ENCODE data around the gene ZNF280D. TPM values are rescaled to one million over a fixed set of nuclear protein-coding genes. Genes with fewer than 3 reads are reported as not detected.

Gene ZNF280D
- total and polyA plus RNA-seq, 3 donors from 2014 or later = 12.6 to 50.2 (median 48.6) TPM

- DNase-seq = no peak
- Histone ChIP-seq H3K27ac (no peak overlapping the region), H3K4me3 (no peak overlapping the region), H3K9me3 (no peaks in the 10 kb centered on the region), H3K36me3 (ENCODE audit: low read depth, missing control alignments) (no peaks in the 10 kb centered on the region), H3K27me3 (no peaks in the 10 kb centered on the region), H3K4me1 (no peaks in the 10 kb centered on the region)
- intact Hi-C loops (cut with DNase I; ENCODE audit: low total_unique reads) = no loop called here
- no peak for TF ChIP-seq POLR2A (IDR thresholded peaks at IDR 0.05)
- no peak for TF ChIP-seq CTCF (IDR thresholded peaks at IDR 0.05)
- WGBS, 2 donors = 91 to 95% methylated on average over 2 of the region's 2 CpGs
These were observed 92.8 kb downstream of the ZNF280D start for GRCh38 chr15:56640549-56640948.

DNA sequence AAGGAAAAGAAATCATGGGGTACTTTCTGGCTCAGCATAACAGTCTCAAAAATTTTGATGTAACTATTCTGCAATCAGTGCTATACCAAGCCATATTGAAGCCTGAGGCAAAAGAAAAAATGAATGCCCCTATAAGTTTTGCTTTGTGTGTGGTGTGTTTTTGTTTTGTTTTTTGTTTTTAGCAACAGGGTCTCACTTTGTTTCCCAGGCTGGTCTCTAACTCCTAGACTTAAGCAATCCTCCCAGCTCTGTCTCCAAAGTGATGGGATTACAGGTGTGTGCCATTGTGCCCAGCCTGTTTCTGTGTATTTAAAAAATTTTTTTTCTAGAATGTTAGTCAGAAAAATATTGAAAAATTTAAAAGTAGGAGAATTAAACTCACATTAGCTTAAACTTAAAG, 93.2 kb downstream of the ZNF280D start:
- Histone ChIP-seq H3K4me1 (no peaks in the 10 kb centered on the region), H3K9me3 (no peaks in the 10 kb centered on the region), H3K4me3 (no peak overlapping the region), H3K27ac (no peak overlapping the region), H3K36me3 (ENCODE audit: low read depth, missing control alignments) (no peaks in the 10 kb centered on the region), H3K27me3 (no peaks in the 10 kb centered on the region)
- intact Hi-C loops (cut with DNase I; ENCODE audit: low total_unique reads) = no loop called here
- no peak for TF ChIP-seq CTCF (IDR thresholded peaks at IDR 0.05)
- no peak for TF ChIP-seq POLR2A (IDR thresholded peaks at IDR 0.05)
- no peak for DNase-seq

DNA sequence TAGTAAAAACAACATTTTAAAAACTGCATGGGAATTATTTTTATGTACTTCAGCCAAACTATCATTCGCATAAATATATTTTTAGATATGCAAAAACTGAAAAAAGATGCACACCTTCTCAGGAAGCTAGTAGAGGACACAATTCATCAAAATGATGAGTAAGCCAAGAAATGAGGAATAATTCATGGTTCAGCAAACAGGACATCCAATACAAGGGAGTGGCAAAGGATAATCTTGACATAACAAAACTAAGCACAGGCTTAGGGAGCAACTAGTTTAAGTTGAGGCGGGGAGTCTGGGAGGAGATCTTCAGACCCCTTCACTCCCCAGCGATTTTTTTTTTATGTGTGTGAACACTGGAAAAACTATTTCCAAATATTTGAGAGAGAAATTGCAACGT, 93.7 kb downstream of the ZNF280D start:
- Histone ChIP-seq H3K27ac (no peak overlapping the region), H3K4me3 (no peak overlapping the region), H3K9me3 (no peaks in the 10 kb centered on the region), H3K4me1 (no peaks in the 10 kb centered on the region), H3K36me3 (ENCODE audit: low read depth, missing control alignments) (no peaks in the 10 kb centered on the region), H3K27me3 (no peaks in the 10 kb centered on the region)
- TF ChIP-seq CTCF (IDR thresholded peaks at IDR 0.05) (no peak), POLR2A (IDR thresholded peaks at IDR 0.05) (no peak)
- intact Hi-C loops (cut with DNase I; ENCODE audit: low total_unique reads) = no loop called here
- WGBS, 2 donors = 85 to 88% methylated on average over 4 of the region's 4 CpGs
- no peak for DNase-seq

GRCh38 chr15:56631765-56632164, 101.5 kb downstream of the ZNF280D start:
- no peak overlapping the region for H3K27ac ChIP-seq
- 72 to 74% methylated on average over 3 of the region's 3 CpGs for WGBS, 2 donors
- DNase-seq = no peak
- no peaks in the 10 kb centered on the region for H3K36me3 ChIP-seq (ENCODE audit: low read depth, missing control alignments)
- H3K27me3 ChIP-seq = no peaks in the 10 kb centered on the region
- H3K9me3 ChIP-seq = no peaks in the 10 kb centered on the region
- intact Hi-C loops (cut with DNase I; ENCODE audit: low total_unique reads) = no loop called here
- H3K4me3 ChIP-seq = no peak overlapping the region
- no peak for TF ChIP-seq CTCF (IDR thresholded peaks at IDR 0.05)
- no peak for TF ChIP-seq POLR2A (IDR thresholded peaks at IDR 0.05)
- H3K4me1 ChIP-seq = no peaks in the 10 kb centered on the region

DNA sequence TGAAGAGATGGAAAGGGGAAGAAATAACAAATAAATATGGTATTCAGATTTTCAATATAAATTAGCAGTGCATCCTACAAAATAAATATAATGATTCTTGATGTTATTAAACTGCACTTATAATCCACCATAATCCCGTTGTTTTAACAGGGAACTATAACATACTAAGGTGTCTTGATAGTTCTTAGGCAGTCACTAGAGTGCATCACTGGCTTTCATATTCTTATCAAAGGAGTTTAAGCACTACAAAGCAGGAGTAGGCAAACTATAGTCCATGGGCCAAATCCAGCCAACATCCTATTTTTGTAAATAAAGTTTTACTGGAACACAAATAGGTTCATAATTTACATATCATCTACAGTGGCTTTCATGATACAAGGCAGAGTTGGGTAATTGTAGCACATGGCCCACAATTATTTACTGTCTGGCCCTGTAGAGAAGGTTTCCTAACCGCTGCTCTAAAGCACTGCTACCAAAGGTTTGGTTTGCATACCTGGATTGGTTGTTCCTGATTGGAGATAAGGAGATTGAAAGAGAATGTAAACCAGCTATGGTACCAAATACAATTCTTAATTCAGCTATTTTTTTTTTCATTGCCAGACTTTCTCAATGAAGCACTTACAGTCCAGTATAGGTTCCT, 104.3 kb downstream of the ZNF280D start:
- H3K4me1 ChIP-seq = no peaks in the 10 kb centered on the region
- WGBS, 2 donors = 90 to 92% methylated on average over 2 of the region's 2 CpGs
- H3K9me3 ChIP-seq = no peaks in the 10 kb centered on the region
- TF ChIP-seq POLR2A (IDR thresholded peaks at IDR 0.05) = no peak
- no peak for TF ChIP-seq CTCF (IDR thresholded peaks at IDR 0.05)
- H3K36me3 ChIP-seq (ENCODE audit: low read depth, missing control alignments) = no peaks in the 10 kb centered on the region
- H3K27me3 ChIP-seq = no peaks in the 10 kb centered on the region
- intact Hi-C loops (cut with DNase I; ENCODE audit: low total_unique reads) = no loop called here
- no peak overlapping the region for H3K27ac ChIP-seq
- no peak overlapping the region for H3K4me3 ChIP-seq
- no peak for DNase-seq
